ENCODE measurements around the gene RGS10. TPM values are rescaled to one million over a fixed set of nuclear protein-coding genes. Genes with fewer than 3 reads are reported as not detected.

RGS10 gene
- total RNA-seq, 4 donors from 2014 or later, result 15.8 to 64.9 (median 30.9) TPM

- TF ChIP-seq, protein P1, sequence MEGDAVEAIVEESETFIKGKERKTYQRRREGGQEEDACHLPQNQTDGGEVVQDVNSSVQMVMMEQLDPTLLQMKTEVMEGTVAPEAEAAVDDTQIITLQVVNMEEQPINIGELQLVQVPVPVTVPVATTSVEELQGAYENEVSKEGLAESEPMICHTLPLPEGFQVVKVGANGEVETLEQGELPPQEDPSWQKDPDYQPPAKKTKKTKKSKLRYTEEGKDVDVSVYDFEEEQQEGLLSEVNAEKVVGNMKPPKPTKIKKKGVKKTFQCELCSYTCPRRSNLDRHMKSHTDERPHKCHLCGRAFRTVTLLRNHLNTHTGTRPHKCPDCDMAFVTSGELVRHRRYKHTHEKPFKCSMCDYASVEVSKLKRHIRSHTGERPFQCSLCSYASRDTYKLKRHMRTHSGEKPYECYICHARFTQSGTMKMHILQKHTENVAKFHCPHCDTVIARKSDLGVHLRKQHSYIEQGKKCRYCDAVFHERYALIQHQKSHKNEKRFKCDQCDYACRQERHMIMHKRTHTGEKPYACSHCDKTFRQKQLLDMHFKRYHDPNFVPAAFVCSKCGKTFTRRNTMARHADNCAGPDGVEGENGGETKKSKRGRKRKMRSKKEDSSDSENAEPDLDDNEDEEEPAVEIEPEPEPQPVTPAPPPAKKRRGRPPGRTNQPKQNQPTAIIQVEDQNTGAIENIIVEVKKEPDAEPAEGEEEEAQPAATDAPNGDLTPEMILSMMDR (IDR thresholded peaks at IDR 0.05; ENCODE audit: low read depth), result no peak
Measured at GRCh38 chr10:119480667-119481066, 61.9 kb downstream of the RGS10 start.

DNA sequence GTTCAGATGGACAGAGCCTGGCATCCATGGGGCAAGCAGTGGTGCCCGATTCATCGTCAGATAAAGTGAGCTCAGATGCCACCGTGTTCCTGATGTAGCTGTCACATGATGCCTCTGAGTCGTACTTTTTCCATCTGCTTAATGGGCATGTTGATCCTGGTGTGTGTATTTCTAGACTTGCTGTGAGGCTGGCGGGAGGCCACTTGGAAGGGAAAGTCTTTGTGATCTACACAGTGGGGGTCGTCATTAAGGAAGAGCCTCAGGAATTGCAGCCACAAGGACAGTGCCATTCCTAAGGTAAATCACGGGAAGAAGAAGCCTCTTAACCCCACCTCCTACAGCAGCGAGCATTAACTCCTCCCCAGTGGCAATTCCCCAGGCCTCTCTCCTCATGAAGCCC is 63.0 kb downstream of the RGS10 start:
- TF ChIP-seq, protein P1 (IDR thresholded peaks at IDR 0.05; ENCODE audit: low read depth), result no peak

- TF ChIP-seq, protein P1 (IDR thresholded peaks at IDR 0.05; ENCODE audit: low read depth), result no peak
Measured at GRCh38 chr10:119478811-119479341, 63.6 kb downstream of the RGS10 start.

DNA sequence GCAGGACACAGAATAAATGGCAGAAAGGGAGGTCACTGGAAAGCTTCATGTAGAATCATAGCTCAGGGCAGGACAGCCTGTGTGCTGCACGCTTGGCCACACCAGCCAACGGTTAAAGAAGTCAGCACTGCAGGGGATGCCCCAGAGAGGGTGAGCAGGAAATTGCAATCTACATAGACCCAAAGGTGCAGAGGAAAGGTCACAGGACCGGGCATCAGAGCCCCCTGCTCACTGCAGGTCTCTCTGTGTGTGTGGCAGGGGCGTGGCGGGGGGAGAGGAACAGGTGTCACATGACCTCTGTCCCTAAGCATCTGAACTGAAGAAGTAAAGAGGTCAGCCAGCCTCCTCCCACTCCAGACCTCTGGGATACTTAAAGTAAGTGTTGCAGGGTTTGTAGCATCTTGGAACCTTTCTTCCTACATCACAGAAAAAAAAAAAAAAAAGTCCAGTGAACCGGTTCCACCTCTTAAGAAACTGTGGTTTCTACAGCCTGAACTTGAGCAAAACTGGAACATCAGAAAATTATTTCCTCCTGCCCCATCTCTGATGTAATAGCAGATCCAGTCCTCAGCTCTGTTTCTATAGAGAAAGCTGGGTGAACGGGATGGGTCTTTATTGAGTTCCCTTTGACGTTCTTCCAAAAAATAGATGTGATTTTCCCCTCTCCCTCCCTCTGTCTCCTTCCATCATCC is 64.3 kb downstream of the RGS10 start:
- TF ChIP-seq, protein P1 (IDR thresholded peaks at IDR 0.05; ENCODE audit: low read depth), result no peak

GRCh38 chr10:119477444-119477843 is 65.1 kb downstream of the RGS10 start:
- TF ChIP-seq, protein P1 (IDR thresholded peaks at IDR 0.05; ENCODE audit: low read depth), result no peak

- TF ChIP-seq, protein P1 (IDR thresholded peaks at IDR 0.05; ENCODE audit: low read depth), result no peak
Measured at GRCh38 chr10:119474606-119475005, 67.9 kb downstream of the RGS10 start.

GRCh38 chr10:119473771-119474170 is 68.7 kb downstream of the RGS10 start:
- TF ChIP-seq, protein P1 (IDR thresholded peaks at IDR 0.05; ENCODE audit: low read depth), result no peak

All from subcutaneous adipose tissue (tissue), 4 donors.